HG03097 (cell line): Measurements from ENCODE around the gene MAP4K2.
"Not testable (repeated sequence)": the region's sequence is repeated elsewhere in the genome, so short reads cannot be mapped to it uniquely, and the experiment has no call there.

ENCODE experiments used
- ATAC-seq: cut with Tn5 transposase; IDR thresholded peaks from one replicate; pipeline ENCODE4 v1.9.1; 2021; ENCODE audit not compliant: unreplicated experiment, low FRiP score

The MAP4K2 gene

DNA sequence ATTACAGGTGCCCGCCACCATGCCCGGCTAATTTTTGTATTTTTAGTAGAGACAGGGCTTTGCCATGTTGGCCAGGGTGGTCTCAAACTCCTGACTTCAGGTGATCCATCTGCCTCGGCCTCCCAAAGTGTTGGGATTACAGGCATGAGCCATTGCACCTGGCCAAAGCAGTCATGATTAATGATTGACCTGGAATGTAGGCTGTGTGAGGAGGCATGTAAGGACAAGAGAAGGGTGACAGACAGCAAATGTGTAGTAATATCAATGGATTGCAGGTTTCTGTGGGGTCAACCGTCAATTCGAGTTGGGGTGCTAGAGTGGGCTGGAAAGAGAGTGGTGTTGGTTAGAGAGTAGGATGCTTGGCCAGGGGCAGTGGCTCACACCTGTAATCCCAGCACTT lies 12.4 kb upstream of the MAP4K2 start:
- not testable (repeated sequence) for ATAC-seq

DNA sequence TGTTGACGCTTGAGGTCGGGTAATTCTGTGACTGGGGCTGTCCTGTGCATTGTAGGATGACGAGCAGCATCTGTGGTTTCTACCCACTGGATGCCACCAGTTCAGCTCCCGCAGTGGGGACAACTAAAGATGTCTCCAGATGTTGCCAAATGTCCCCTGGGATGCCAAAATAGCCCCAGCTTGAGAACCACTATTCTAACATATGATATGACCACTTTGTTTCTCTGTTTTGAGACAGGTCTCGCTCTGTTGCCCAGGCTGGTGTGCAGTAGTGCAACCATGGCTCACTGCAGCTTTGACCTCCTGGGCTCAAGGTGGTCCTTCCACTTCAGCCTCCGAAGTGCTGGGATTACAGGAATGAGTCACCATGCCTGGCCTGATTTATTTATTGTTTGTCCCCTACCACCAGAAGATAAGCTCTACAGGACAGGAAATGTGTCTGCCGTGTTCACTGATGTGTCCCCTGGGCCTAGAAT lies 11.7 kb upstream of the MAP4K2 start:
- ATAC-seq = peak; percentile 59

GRCh38 chr11:64813826-64814225 lies 10.8 kb upstream of the MAP4K2 start:
- ATAC-seq = no peak

GRCh38 chr11:64810891-64811272 lies 7.9 kb upstream of the MAP4K2 start:
- ATAC-seq = peak; percentile 5

- peak; percentile 46 for ATAC-seq
Observed at GRCh38 chr11:64810271-64810890, 7.4 kb upstream of the MAP4K2 start, which contains the start of gene MEN1. TSS of gene MEN1 (minus strand) at chr11:64810551. CDS start at chr11:64810109, 442 bp downstream.

DNA sequence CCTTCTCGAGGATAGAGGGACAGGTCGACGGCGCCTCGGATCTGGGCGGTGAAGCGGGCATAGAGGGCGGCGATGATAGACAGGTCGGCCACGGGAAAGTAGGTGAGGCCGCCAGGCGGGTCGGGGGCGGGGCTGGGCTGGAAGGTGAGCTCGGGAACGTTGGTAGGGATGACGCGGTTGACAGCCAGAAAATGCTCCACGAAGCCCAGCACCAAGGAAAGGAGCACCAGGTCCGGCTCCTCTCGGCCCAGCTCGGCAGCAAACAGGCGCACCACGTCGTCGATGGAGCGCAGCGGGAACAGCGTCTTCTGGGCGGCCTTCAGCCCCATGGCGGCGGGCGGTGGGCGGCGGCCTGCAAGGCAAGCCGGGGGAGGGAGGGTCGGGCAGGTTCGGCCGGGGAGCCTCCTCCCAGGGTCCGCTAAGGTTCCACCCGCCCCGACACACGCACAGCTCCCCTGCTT lies 6.8 kb upstream of the MAP4K2 start:
- ATAC-seq = no peak

- no peak for ATAC-seq
Observed at GRCh38 chr11:64805481-64805880, 2.5 kb upstream of the MAP4K2 start.

- no peak for ATAC-seq
Observed at GRCh38 chr11:64804346-64805210, 1.6 kb upstream of the MAP4K2 start.

- ATAC-seq = no peak
Observed at GRCh38 chr11:64803846-64804345, 882 bp upstream of the MAP4K2 start.

- peak; percentile 13 for ATAC-seq
Observed at GRCh38 chr11:64802370-64803157, 450 bp downstream of the MAP4K2 start.

- ATAC-seq = no peak
Observed at GRCh38 chr11:64801561-64802369, 1.2 kb downstream of the MAP4K2 start.

DNA sequence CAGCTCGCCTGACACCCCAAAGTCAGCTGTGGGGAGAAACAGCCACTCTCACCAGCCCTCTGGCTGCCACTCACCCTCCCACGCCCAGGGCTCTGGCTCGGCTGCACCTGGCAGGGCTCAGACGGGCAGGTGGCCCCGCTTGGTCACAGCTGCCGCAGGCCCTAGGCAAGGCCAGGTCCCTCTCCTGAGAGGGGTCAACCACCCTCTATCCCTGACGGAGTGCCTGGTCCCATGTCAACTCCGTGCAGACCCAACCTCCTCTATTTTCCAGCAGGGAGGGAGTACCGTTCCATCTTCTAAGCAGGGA lies 1.9 kb downstream of the MAP4K2 start:
- no peak for ATAC-seq

DNA sequence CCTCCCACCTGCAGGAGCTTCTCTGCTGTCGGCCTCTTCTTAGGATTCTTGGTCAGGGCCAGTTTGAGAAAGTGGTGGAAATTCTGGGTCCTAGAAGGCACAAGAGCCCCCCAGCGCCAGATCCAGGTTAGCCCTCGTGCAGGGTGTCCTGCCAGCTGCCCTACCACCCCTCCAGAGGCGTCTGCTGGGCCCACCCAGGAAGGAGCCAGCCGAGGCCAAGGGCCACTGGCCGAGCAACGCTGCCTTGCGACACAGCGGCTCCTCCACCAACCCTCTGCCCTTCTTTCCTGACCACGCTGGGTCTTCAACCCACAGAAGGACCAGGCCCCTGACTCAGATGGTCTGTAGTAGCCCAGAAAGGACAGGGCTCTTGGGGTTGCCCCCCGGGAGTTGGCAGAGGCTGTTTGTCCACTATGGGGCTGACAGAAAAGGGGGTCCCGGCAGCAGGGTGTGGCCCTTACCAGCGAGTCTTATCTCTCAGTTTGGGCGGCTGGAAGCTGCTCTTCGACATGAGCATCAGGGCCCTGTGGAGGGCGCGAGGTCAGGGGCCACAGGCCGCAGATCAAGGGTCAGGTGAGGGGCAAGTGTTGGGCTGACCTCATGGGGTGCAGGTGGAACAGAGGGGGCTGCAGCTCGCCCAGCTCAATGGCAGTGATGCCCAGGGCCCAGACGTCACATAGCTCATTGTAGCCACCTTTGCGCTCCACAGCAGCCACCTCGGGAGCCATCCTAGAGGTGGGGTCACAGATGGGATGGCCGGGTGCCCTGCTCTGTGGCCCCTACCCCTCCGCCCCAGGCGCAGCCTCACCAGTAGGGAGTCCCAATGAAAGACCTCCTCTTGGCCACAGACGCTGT lies 2.5 kb downstream of the MAP4K2 start:
- ATAC-seq = no peak

GRCh38 chr11:64799623-64800302 lies 3.3 kb downstream of the MAP4K2 start:
- no peak for ATAC-seq

DNA sequence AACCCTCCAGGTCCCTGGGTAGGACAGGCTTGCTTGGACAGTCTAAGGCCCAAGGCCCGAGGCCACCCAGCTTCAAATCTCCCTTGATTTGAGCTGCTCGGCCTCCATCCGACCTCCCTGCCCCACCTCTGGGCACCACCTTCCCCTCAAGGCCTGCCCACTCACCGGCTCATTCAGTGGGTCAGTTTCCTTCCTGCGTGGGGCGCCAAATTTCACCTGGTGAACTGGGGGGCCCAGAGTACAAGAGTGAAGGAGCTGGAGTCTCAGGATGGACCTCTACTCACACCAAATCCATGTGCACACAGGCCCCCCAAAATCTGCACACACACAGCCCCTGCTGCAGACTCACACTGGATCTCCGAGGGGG lies 3.8 kb downstream of the MAP4K2 start:
- no peak for ATAC-seq

- ATAC-seq = no peak
Observed at GRCh38 chr11:64796757-64797541, 6.1 kb downstream of the MAP4K2 start.

GRCh38 chr11:64796047-64796756 lies 6.8 kb downstream of the MAP4K2 start:
- ATAC-seq = no peak
